Gastroesophageal sphincter (tissue), 3 donors: Measurements from ENCODE around the gene MLEC.

Source experiments
- EP300 ChIP-seq: sonication (generic); formaldehyde crosslinking; IDR thresholded peaks from one replicate; pipeline ENCODE4 v1.6.1; 2017; ENCODE audit warnings: antibody characterized with exemption, mild to moderate bottlenecking
- POLR2A ChIP-seq, 2 donors: fragments of 450-650 bp; IDR thresholded peaks; one replicate each; pipeline ENCODE4 v1.6.1; 2017; ENCODE audit warnings: antibody characterized with exemption in 2 of 2, mild to moderate bottlenecking in 2 of 2, moderate library complexity in 1 of 2
- POLR2AphosphoS5 ChIP-seq: sonication (generic); formaldehyde crosslinking; IDR thresholded peaks from one replicate; pipeline ENCODE4 v1.6.1; 2017; ENCODE audit warnings: antibody characterized with exemption
- TF ChIP-seq, protein P1 (sequence below), 4 experiments: fragments of 200-600 bp in 2 of 4; fragments of 450-650 bp in 2 of 4; sonication (generic) in 1 of 4; IDR thresholded peaks; one replicate each; pipeline ENCODE4 v1.5.1; 2017 to 2019; ENCODE audit warnings: antibody characterized with exemption in 4 of 4, mild to moderate bottlenecking in 2 of 4, moderate library complexity in 2 of 4

DNA sequence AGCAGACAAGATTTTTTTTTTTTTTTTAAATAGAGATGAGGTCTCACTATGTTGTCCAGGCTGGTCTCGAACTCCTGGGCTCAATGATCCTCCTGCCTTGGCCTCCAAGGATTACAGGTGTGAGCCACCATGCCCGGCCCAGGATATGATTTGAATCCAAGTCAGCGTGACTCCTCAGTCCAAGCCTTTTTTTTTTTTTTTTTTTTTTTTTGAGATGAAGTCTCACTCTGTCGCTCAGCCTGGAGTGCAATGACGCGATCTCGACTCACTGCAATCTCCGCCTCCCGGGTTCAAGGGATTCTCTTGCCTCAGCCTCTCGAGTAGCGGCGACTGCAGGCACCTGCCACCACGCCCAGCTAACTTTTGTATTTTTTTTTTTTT is 39.6 kb upstream of the MLEC start:
- TF ChIP-seq POLR2AphosphoS5, result no peak
- TF ChIP-seq, protein P1, sequence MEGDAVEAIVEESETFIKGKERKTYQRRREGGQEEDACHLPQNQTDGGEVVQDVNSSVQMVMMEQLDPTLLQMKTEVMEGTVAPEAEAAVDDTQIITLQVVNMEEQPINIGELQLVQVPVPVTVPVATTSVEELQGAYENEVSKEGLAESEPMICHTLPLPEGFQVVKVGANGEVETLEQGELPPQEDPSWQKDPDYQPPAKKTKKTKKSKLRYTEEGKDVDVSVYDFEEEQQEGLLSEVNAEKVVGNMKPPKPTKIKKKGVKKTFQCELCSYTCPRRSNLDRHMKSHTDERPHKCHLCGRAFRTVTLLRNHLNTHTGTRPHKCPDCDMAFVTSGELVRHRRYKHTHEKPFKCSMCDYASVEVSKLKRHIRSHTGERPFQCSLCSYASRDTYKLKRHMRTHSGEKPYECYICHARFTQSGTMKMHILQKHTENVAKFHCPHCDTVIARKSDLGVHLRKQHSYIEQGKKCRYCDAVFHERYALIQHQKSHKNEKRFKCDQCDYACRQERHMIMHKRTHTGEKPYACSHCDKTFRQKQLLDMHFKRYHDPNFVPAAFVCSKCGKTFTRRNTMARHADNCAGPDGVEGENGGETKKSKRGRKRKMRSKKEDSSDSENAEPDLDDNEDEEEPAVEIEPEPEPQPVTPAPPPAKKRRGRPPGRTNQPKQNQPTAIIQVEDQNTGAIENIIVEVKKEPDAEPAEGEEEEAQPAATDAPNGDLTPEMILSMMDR (IDR thresholded peaks at IDR 0.05), result no peak
- no peak for TF ChIP-seq POLR2A (IDR thresholded peaks at IDR 0.05)
- no peak for TF ChIP-seq EP300
